ENCODE results near the gene SEMG2. TPM values are rescaled to one million over a fixed set of nuclear protein-coding genes. Genes with fewer than 3 reads are reported as not detected.

Gene SEMG2
- total and polyA plus RNA-seq, 2 experiments from 2014 or later = not detected

DNA sequence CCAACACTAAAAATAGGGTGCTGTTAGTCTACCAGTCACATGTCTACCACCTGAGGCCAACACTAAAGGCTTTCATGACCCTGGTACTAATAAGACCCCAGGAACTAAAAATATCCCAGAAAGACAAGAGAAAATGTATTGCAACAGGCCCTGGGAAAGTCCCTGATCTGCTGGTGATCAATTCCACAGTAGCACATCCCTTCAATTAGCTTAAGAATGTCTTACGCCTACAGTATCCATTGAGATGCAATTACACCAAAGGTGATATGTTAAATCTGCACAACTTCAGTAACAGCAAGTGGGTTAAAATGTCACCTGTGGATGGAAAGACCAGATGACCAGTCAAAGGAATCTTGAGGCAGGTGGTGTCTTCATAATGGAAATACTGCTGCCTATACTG lies 11.2 kb upstream of the SEMG2 start:
- H2AFZ ChIP-seq = no peak overlapping the region
- WGBS, 2 experiments (ENCODE audit: low coverage in 1 of 2, low lambda C conversion rate in 2 of 2, missing lambda C conversion rate in 2 of 2) = 72 to 81% methylated on average over 1 of the region's 1 CpG
- H3K36me3 ChIP-seq (ENCODE audit: low read depth) = no peaks in the 10 kb centered on the region
- H3K9ac ChIP-seq = no peak overlapping the region
- H3K27me3 ChIP-seq (replicated peaks; ENCODE audit: insufficient read depth) = 0 out of 2 replicates have a peak, but pooled peaks cover 8% of the 10 kb centered on the region
- no peak overlapping the region for H3K4me2 ChIP-seq (ENCODE audit: unreplicated experiment)
- DNase-seq = no peak
- H3K9me3 ChIP-seq (ENCODE audit: low read depth) = no peaks in the 10 kb centered on the region
- no peaks in the 10 kb centered on the region for H3K79me2 ChIP-seq (ENCODE audit: insufficient read depth)
- no peak overlapping the region for H3K4me3 ChIP-seq
- H3K27ac ChIP-seq = no peak overlapping the region
- no peak for TF ChIP-seq EZH2 (IDR thresholded peaks at IDR 0.05; ENCODE audit: insufficient read depth, poor library complexity, severe bottlenecking)
- TF ChIP-seq EZH2phosphoT487 (IDR thresholded peaks at IDR 0.05; ENCODE audit: insufficient read depth, low read depth) = no peak
- no peaks in the 10 kb centered on the region for H3F3A ChIP-seq (ENCODE audit: insufficient read depth)
- no peaks in the 10 kb centered on the region for H3K4me1 ChIP-seq (ENCODE audit: insufficient read depth)
- H3K9me2 ChIP-seq (ENCODE audit: insufficient read depth) = no peaks in the 10 kb centered on the region
- H4K20me1 ChIP-seq (ENCODE audit: insufficient read depth) = no peaks in the 10 kb centered on the region
- in situ Hi-C loops (cut with MboI) = no loop called here

DNA sequence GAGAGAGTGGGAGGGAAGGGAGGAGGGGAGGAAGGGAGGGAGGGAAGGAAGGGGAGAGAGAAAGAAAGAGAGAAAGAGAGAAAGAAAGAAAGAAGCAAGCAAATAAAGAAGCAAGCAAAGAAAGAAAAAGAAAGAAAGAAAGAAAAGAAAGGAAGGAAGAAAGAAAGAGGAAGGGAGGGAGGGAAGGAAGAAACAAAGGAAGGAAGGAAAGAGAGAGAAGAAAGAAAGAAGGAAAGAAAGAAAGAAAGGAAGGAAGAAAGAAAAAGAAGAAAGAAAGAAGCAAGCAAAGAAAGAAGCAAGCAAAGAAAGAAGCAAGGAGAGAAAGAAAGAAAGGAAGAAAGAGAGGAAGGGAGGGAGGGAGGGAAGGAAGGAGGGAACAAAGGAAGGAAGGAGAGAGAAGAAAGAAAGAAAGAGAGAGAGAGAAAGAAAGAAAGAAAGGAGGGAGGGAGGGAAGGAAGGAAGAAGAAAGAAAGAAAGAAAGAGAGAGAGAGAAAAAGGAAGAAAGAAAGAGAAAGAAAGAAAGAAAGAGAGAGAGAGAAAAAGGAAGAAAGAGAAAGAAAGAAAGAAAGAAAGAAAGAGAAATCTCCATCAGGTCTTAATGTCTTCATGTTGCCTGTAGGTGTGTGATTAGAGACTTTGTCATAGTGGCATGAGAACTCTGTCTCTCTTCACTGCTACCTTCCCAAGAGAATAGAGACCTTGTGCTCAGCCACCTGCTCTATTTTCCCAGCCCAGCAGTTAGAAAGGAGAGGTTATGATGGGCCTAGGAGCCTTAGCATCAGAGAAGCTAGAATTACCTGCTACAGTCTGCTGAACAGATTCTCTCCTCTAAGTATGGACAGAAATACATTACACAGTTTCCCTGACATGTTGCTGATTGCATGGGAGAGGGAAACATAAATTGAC lies 9.4 kb upstream of the SEMG2 start:
- no peaks in the 10 kb centered on the region for H3K36me3 ChIP-seq (ENCODE audit: low read depth)
- no peak overlapping the region for H3K4me2 ChIP-seq (ENCODE audit: unreplicated experiment)
- H3K9me3 ChIP-seq (ENCODE audit: low read depth) = no peaks in the 10 kb centered on the region
- H3K9me2 ChIP-seq (ENCODE audit: insufficient read depth) = no peaks in the 10 kb centered on the region
- H3K27ac ChIP-seq = no peak overlapping the region
- H3K27me3 ChIP-seq (replicated peaks; ENCODE audit: insufficient read depth) = 0 out of 2 replicates have a peak, but pooled peaks cover 4% of the 10 kb centered on the region
- H3K79me2 ChIP-seq (ENCODE audit: insufficient read depth) = no peaks in the 10 kb centered on the region
- no peak overlapping the region for H3K9ac ChIP-seq
- no peak overlapping the region for H2AFZ ChIP-seq
- no peaks in the 10 kb centered on the region for H3F3A ChIP-seq (ENCODE audit: insufficient read depth)
- H3K4me3 ChIP-seq = no peak overlapping the region
- TF ChIP-seq EZH2 (IDR thresholded peaks at IDR 0.05; ENCODE audit: insufficient read depth, poor library complexity, severe bottlenecking) (no peak), EZH2phosphoT487 (IDR thresholded peaks at IDR 0.05; ENCODE audit: insufficient read depth, low read depth) (no peak)
- H3K4me1 ChIP-seq (ENCODE audit: insufficient read depth) = no peaks in the 10 kb centered on the region
- no peaks in the 10 kb centered on the region for H4K20me1 ChIP-seq (ENCODE audit: insufficient read depth)
- in situ Hi-C loops (cut with MboI) = no loop called here
- DNase-seq = no peak

DNA sequence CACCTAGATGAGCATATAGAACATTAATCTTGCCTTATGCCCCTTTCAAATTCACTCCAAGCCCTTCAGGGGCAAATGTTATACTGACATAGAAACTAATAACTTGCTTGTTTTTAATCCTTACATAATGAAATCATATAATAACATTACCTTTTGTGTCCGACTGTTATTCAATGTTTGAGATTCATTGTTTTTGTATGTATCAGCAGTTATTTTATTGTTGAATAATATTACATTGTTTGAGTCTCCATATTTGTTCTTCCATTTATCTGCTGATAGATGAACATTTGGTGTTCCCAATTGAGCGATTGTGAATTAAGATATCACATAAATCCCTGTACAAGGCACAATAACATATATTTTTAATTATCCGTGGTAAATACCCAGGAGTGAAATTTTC lies 8.3 kb upstream of the SEMG2 start:
- Histone ChIP-seq H3K79me2 (ENCODE audit: insufficient read depth) (no peaks in the 10 kb centered on the region), H3K4me1 (ENCODE audit: insufficient read depth) (no peaks in the 10 kb centered on the region), H3K27me3 (replicated peaks; ENCODE audit: insufficient read depth) (0 out of 2 replicates have a peak, but pooled peaks cover 4% of the 10 kb centered on the region), H3K27ac (no peak overlapping the region), H4K20me1 (ENCODE audit: insufficient read depth) (no peaks in the 10 kb centered on the region), H3K9me2 (ENCODE audit: insufficient read depth) (no peaks in the 10 kb centered on the region), H3K36me3 (ENCODE audit: low read depth) (no peaks in the 10 kb centered on the region), H3K9ac (no peak overlapping the region), H3K4me2 (ENCODE audit: unreplicated experiment) (no peak overlapping the region), H3K9me3 (ENCODE audit: low read depth) (no peaks in the 10 kb centered on the region), H3K4me3 (no peak overlapping the region), H3F3A (ENCODE audit: insufficient read depth) (no peaks in the 10 kb centered on the region), H2AFZ (no peak overlapping the region)
- no peak for DNase-seq
- in situ Hi-C loops (cut with MboI) = no loop called here
- 45 to 49% methylated on average over 3 of the region's 3 CpGs for WGBS, 2 experiments (ENCODE audit: low coverage in 1 of 2, low lambda C conversion rate in 2 of 2, missing lambda C conversion rate in 2 of 2)
- no peak for TF ChIP-seq EZH2phosphoT487 (IDR thresholded peaks at IDR 0.05; ENCODE audit: insufficient read depth, low read depth)
- TF ChIP-seq EZH2 (IDR thresholded peaks at IDR 0.05; ENCODE audit: insufficient read depth, poor library complexity, severe bottlenecking) = no peak

DNA sequence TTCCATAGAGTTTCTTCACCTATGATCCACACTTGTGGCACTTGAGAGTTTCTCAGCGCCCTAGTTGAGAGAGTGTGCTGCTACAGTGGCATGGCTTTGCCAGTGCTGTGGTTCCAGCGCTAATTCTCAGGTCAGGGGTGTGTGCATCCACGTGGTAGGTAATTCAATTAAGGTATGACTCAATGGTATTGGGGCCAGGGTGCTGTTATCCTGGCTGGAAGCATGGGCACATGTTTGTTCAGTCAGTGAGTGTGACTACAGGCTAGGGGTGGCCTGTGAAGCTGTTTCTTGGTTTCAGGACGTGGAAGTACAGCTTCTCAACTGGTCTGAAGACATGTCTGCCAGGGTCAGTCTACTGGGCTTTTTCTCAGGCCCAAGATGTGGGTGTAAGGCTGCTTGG lies 3.0 kb upstream of the SEMG2 start:
- Histone ChIP-seq H3K27me3 (replicated peaks; ENCODE audit: insufficient read depth) (peaks cover 15% of the 10 kb centered on the region; the same call in 1 of the 2 replicates), H4K20me1 (ENCODE audit: insufficient read depth) (no peaks in the 10 kb centered on the region), H3K27ac (no peak overlapping the region), H3K9me2 (ENCODE audit: insufficient read depth) (no peaks in the 10 kb centered on the region), H3K79me2 (ENCODE audit: insufficient read depth) (no peaks in the 10 kb centered on the region), H3F3A (ENCODE audit: insufficient read depth) (no peaks in the 10 kb centered on the region), H3K9me3 (ENCODE audit: low read depth) (no peaks in the 10 kb centered on the region), H3K36me3 (ENCODE audit: low read depth) (no peaks in the 10 kb centered on the region), H3K9ac (no peak overlapping the region), H2AFZ (no peak overlapping the region), H3K4me1 (ENCODE audit: insufficient read depth) (no peaks in the 10 kb centered on the region), H3K4me3 (no peak overlapping the region), H3K4me2 (ENCODE audit: unreplicated experiment) (no peak overlapping the region)
- no peak for DNase-seq
- in situ Hi-C loops (cut with MboI) = no loop called here
- no peak for TF ChIP-seq EZH2 (IDR thresholded peaks at IDR 0.05; ENCODE audit: insufficient read depth, poor library complexity, severe bottlenecking)
- TF ChIP-seq EZH2phosphoT487 (IDR thresholded peaks at IDR 0.05; ENCODE audit: insufficient read depth, low read depth) = no peak
- WGBS, 2 experiments (ENCODE audit: low coverage in 1 of 2, low lambda C conversion rate in 2 of 2, missing lambda C conversion rate in 2 of 2) = 44 to 45% methylated on average over 4 of the region's 4 CpGs
